ENCODE results near the gene TOP2B. TPM values are rescaled to one million over a fixed set of nuclear protein-coding genes. Genes with fewer than 3 reads are reported as not detected.

Gene TOP2B
- polyA plus RNA-seq, 2 donors = 28.5 to 47.1 TPM

DNA sequence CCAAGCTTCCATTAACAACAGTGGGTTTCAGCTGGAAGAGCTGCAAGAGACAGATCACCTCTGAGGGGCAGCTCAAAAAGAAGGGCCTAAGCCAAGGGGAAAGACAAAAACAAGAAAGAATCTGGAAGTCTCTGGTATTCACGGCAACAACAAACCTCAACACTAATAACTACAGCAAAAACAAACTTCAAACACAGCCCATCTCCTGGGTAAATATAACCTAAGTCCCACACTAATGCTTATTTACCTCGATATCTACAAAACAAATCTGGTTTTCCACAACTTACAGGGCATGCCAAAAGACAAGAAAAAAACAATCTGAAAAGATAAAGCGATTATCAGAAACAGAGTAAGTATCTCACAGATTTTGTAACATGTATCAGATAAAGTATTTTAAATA lies 29.7 kb downstream of the TOP2B start:
- no peaks in the 10 kb centered on the region for H3K9me3 ChIP-seq (ENCODE audit: control insufficient read depth in 2 of 2, insufficient read depth in 1 of 2, low read depth in 1 of 2, low read length in 1 of 2)
- no peak overlapping the region for H3K27ac ChIP-seq (ENCODE audit: low read depth in 2 of 2, low read length in 1 of 2)
- 81 to 87% methylated on average over 3 of the region's 3 CpGs for WGBS, 2 donors
- no peaks in the 10 kb centered on the region for H3K4me1 ChIP-seq (ENCODE audit: control insufficient read depth in 2 of 2, insufficient read depth in 2 of 2, low read length in 1 of 2)
- no peak overlapping the region for H3K4me3 ChIP-seq (ENCODE audit: low read depth in 1 of 2, low read length in 2 of 2)
- H3K27me3 ChIP-seq (ENCODE audit: control insufficient read depth in 1 of 2, insufficient read depth in 2 of 2, low read length in 2 of 2) = no peaks in the 10 kb centered on the region
- peaks cover 0 to 5% of the 10 kb centered on the region in 2 donors for H3K36me3 ChIP-seq (ENCODE audit: control insufficient read depth in 2 of 2, insufficient read depth in 2 of 2, low read length in 1 of 2)

DNA sequence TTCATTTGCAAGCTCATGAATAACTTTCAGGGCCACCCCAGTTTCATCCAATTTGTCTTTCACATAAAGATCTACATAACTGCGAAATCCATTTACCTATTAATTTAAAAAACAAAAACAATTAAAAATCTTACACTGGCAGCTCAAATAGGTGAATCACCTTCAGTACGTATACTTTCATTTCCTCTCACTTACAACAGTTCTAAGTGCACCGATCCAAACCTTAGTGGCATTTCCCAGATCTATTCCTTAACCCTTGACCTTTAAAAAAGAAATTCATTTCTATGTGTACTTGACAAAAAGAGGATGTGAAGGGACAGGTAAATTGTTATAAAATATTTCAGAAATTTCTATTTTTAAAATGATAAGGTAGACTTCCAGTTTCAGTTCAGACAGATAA lies 30.8 kb downstream of the TOP2B start:
- no peaks in the 10 kb centered on the region for H3K9me3 ChIP-seq (ENCODE audit: control insufficient read depth in 2 of 2, insufficient read depth in 1 of 2, low read depth in 1 of 2, low read length in 1 of 2)
- WGBS, 2 donors = 89 to 90% methylated on average over 3 of the region's 3 CpGs
- no peaks in the 10 kb centered on the region for H3K27me3 ChIP-seq (ENCODE audit: control insufficient read depth in 1 of 2, insufficient read depth in 2 of 2, low read length in 2 of 2)
- H3K36me3 ChIP-seq (ENCODE audit: control insufficient read depth in 2 of 2, insufficient read depth in 2 of 2, low read length in 1 of 2) = peaks cover 0 to 5% of the 10 kb centered on the region in 2 donors
- H3K4me3 ChIP-seq (ENCODE audit: low read depth in 1 of 2, low read length in 2 of 2) = no peak overlapping the region
- H3K4me1 ChIP-seq (ENCODE audit: control insufficient read depth in 2 of 2, insufficient read depth in 2 of 2, low read length in 1 of 2) = no peaks in the 10 kb centered on the region
- H3K27ac ChIP-seq (ENCODE audit: low read depth in 2 of 2, low read length in 1 of 2) = no peak overlapping the region

DNA sequence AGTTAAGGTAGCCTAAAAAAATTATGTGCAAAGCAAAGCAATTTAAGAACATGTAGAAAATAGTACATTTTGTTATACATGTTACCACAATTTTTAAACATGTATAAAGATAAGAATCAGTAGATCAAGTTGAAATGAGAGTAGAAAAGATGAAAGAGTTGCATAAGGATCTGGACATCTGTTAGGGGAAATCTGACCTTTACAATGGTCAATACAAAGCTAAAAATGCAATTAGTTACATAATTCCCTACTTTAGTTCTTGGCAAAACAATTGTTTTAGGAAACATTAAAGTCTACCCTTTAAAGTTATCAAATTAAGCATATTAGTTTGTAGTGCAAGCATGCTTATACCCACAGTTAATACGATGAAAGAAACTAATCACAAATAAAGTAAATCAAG lies 32.7 kb downstream of the TOP2B start:
- Histone ChIP-seq H3K4me3 (ENCODE audit: low read depth in 1 of 2, low read length in 2 of 2) (no peak overlapping the region), H3K9me3 (ENCODE audit: control insufficient read depth in 2 of 2, insufficient read depth in 1 of 2, low read depth in 1 of 2, low read length in 1 of 2) (no peaks in the 10 kb centered on the region), H3K27me3 (ENCODE audit: control insufficient read depth in 1 of 2, insufficient read depth in 2 of 2, low read length in 2 of 2) (no peaks in the 10 kb centered on the region), H3K36me3 (ENCODE audit: control insufficient read depth in 2 of 2, insufficient read depth in 2 of 2, low read length in 1 of 2) (peaks cover 3 to 5% of the 10 kb centered on the region in 2 donors), H3K4me1 (ENCODE audit: control insufficient read depth in 2 of 2, insufficient read depth in 2 of 2, low read length in 1 of 2) (no peaks in the 10 kb centered on the region), H3K27ac (ENCODE audit: low read depth in 2 of 2, low read length in 1 of 2) (no peak overlapping the region)
- WGBS, 2 donors = 91 to 97% methylated on average over 1 of the region's 1 CpG

DNA sequence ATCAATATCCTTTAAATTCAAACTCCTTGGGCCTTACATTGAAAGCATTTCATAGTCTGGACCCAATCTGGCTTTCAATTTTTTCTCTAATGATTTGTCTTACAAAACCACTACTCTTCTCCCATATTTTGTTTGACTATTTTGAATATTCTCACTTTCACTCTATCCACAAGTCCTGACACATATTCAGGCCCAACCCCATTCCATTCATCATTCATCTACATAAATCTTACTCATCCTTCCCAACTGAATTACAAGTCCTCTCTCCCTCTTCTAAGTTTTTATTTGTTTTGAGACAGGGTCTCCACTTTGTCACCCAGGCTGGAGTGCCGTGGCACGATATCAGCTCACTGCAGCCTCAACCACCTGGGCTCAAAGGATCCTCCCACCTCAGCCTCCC lies 43.6 kb downstream of the TOP2B start:
- no peaks in the 10 kb centered on the region for H3K9me3 ChIP-seq (ENCODE audit: control insufficient read depth in 2 of 2, insufficient read depth in 1 of 2, low read depth in 1 of 2, low read length in 1 of 2)
- no peaks in the 10 kb centered on the region for H3K27me3 ChIP-seq (ENCODE audit: control insufficient read depth in 1 of 2, insufficient read depth in 2 of 2, low read length in 2 of 2)
- no peak overlapping the region for H3K4me3 ChIP-seq (ENCODE audit: low read depth in 1 of 2, low read length in 2 of 2)
- WGBS, 2 donors = 94 to 96% methylated on average over 2 of the region's 2 CpGs
- H3K4me1 ChIP-seq (ENCODE audit: control insufficient read depth in 2 of 2, insufficient read depth in 2 of 2, low read length in 1 of 2) = no peaks in the 10 kb centered on the region
- H3K27ac ChIP-seq (ENCODE audit: low read depth in 2 of 2, low read length in 1 of 2) = no peak overlapping the region
- H3K36me3 ChIP-seq (ENCODE audit: control insufficient read depth in 2 of 2, insufficient read depth in 2 of 2, low read length in 1 of 2) = peaks cover 3 to 4% of the 10 kb centered on the region in 2 donors

DNA sequence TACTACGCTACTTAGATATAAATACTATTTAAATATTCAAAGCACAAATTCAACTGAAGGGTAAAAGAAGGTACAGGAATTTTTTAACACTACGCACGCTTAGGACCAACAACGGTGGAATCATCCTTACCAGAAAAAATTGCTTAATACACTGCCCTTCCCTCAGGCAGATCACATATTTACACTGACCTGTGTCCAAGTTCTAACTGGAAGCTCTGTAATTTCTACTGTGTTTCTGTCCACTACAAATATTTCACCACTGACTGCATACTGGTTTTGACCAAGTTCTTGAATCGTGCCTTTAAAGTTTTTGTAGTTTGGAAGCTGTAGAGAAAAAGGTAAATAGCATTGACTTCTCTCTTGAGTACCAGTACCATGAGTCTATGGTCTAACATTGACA lies 44.2 kb downstream of the TOP2B start:
- no peaks in the 10 kb centered on the region for H3K9me3 ChIP-seq (ENCODE audit: control insufficient read depth in 2 of 2, insufficient read depth in 1 of 2, low read depth in 1 of 2, low read length in 1 of 2)
- no peak overlapping the region for H3K27ac ChIP-seq (ENCODE audit: low read depth in 2 of 2, low read length in 1 of 2)
- H3K4me3 ChIP-seq (ENCODE audit: low read depth in 1 of 2, low read length in 2 of 2) = no peak overlapping the region
- H3K4me1 ChIP-seq (ENCODE audit: control insufficient read depth in 2 of 2, insufficient read depth in 2 of 2, low read length in 1 of 2) = no peaks in the 10 kb centered on the region
- 95 to 97% methylated on average over 5 of the region's 5 CpGs for WGBS, 2 donors
- H3K27me3 ChIP-seq (ENCODE audit: control insufficient read depth in 1 of 2, insufficient read depth in 2 of 2, low read length in 2 of 2) = no peaks in the 10 kb centered on the region
- H3K36me3 ChIP-seq (ENCODE audit: control insufficient read depth in 2 of 2, insufficient read depth in 2 of 2, low read length in 1 of 2) = peaks cover 3 to 4% of the 10 kb centered on the region in 2 donors

DNA sequence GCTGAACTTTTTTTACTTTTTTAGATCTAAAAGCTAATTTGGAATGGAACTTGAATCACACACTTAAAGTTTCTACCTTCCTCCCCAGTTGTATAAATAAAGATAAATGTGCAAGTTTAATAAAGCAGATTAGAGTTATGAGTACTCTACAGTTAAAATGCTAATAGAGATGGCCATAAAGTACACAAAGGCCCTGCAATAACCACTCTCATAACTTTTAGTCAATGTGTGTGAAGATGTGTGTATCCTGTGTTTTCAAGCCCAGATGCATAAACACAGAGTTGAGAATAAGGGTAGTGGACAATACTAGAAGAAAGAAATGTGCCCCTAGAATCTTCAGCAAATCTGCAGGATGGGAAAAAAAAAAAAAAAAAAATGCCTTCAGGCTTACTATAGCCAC lies 45.3 kb downstream of the TOP2B start:
- H3K4me1 ChIP-seq (ENCODE audit: control insufficient read depth in 2 of 2, insufficient read depth in 2 of 2, low read length in 1 of 2) = no peaks in the 10 kb centered on the region
- no peak overlapping the region for H3K27ac ChIP-seq (ENCODE audit: low read depth in 2 of 2, low read length in 1 of 2)
- H3K27me3 ChIP-seq (ENCODE audit: control insufficient read depth in 1 of 2, insufficient read depth in 2 of 2, low read length in 2 of 2) = no peaks in the 10 kb centered on the region
- H3K9me3 ChIP-seq (ENCODE audit: control insufficient read depth in 2 of 2, insufficient read depth in 1 of 2, low read depth in 1 of 2, low read length in 1 of 2) = no peaks in the 10 kb centered on the region
- H3K36me3 ChIP-seq (ENCODE audit: control insufficient read depth in 2 of 2, insufficient read depth in 2 of 2, low read length in 1 of 2) = peaks cover 3 to 4% of the 10 kb centered on the region in 2 donors
- no peak overlapping the region for H3K4me3 ChIP-seq (ENCODE audit: low read depth in 1 of 2, low read length in 2 of 2)

DNA sequence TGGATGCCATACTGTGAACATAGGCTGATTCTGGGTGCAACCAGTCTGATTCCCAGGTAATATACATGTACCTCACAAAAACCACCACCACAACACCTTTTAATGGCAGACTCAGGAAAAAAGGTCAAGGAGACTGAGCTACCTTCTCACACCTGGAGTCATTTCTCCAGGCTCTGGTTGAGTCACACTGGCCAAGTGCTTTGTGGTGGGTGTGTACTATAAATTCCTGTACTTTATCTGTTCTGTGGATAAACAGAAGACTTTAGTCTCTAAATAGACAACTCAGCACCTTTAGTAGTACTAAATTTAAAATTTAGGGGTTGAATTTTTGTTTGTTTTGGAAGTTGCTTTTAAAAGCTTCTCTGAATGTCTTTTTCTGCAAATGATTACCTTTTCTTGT lies 46.7 kb downstream of the TOP2B start:
- H3K9me3 ChIP-seq (ENCODE audit: control insufficient read depth in 2 of 2, insufficient read depth in 1 of 2, low read depth in 1 of 2, low read length in 1 of 2) = no peaks in the 10 kb centered on the region
- H3K4me3 ChIP-seq (ENCODE audit: low read depth in 1 of 2, low read length in 2 of 2) = no peak overlapping the region
- peaks cover 3 to 4% of the 10 kb centered on the region in 2 donors for H3K36me3 ChIP-seq (ENCODE audit: control insufficient read depth in 2 of 2, insufficient read depth in 2 of 2, low read length in 1 of 2)
- no peaks in the 10 kb centered on the region for H3K4me1 ChIP-seq (ENCODE audit: control insufficient read depth in 2 of 2, insufficient read depth in 2 of 2, low read length in 1 of 2)
- no peak overlapping the region for H3K27ac ChIP-seq (ENCODE audit: low read depth in 2 of 2, low read length in 1 of 2)
- no peaks in the 10 kb centered on the region for H3K27me3 ChIP-seq (ENCODE audit: control insufficient read depth in 1 of 2, insufficient read depth in 2 of 2, low read length in 2 of 2)

DNA sequence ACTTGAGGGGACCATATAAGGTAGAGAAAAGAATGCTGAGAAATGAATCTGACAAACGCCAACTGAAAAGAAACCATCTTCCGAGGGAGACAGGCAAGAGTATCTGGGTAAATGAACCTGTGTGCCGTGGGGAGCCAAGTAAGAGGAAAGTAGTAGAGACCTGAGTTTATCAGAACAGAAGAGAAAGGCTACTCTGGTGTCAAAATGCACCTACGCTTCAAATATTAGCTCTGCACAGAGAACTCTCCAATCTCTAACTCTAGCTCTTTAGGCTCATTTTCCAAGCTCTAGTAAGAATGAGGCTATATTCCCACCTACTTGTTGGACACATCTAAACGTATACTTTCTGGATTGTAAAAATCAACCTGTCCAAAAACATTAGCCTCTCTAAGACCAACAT lies 53.5 kb downstream of the TOP2B start:
- Histone ChIP-seq H3K4me1 (ENCODE audit: control insufficient read depth in 2 of 2, insufficient read depth in 2 of 2, low read length in 1 of 2) (no peaks in the 10 kb centered on the region), H3K27ac (ENCODE audit: low read depth in 2 of 2, low read length in 1 of 2) (no peak overlapping the region), H3K36me3 (ENCODE audit: control insufficient read depth in 2 of 2, insufficient read depth in 2 of 2, low read length in 1 of 2) (peaks cover 0 to 6% of the 10 kb centered on the region in 2 donors), H3K4me3 (ENCODE audit: low read depth in 1 of 2, low read length in 2 of 2) (no peak overlapping the region), H3K27me3 (ENCODE audit: control insufficient read depth in 1 of 2, insufficient read depth in 2 of 2, low read length in 2 of 2) (no peaks in the 10 kb centered on the region), H3K9me3 (ENCODE audit: control insufficient read depth in 2 of 2, insufficient read depth in 1 of 2, low read depth in 1 of 2, low read length in 1 of 2) (no peaks in the 10 kb centered on the region)
- 94 to 96% methylated on average over 5 of the region's 5 CpGs for WGBS, 2 donors

DNA sequence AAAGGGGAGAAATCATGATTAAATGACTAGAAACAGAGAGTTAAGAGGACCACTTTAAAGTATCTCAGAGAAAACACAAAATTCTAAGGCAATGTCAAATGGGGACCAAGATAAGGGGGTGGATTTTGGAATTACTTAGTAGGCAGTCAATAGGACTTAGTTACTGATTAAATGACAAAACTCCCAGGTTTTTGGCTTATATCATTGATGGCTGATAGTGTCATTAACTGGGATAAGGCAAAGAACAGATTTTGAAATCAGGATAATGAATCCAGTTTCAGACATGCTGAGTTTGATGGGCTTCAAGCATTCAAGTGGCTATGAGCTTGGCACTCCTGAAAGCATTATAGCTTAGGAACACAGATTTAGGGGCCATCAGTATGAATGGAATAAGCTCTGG lies 53.9 kb downstream of the TOP2B start:
- Histone ChIP-seq H3K27me3 (ENCODE audit: control insufficient read depth in 1 of 2, insufficient read depth in 2 of 2, low read length in 2 of 2) (no peaks in the 10 kb centered on the region), H3K27ac (ENCODE audit: low read depth in 2 of 2, low read length in 1 of 2) (no peak overlapping the region), H3K4me1 (ENCODE audit: control insufficient read depth in 2 of 2, insufficient read depth in 2 of 2, low read length in 1 of 2) (no peaks in the 10 kb centered on the region), H3K4me3 (ENCODE audit: low read depth in 1 of 2, low read length in 2 of 2) (no peak overlapping the region), H3K36me3 (ENCODE audit: control insufficient read depth in 2 of 2, insufficient read depth in 2 of 2, low read length in 1 of 2) (peaks cover 0 to 6% of the 10 kb centered on the region in 2 donors), H3K9me3 (ENCODE audit: control insufficient read depth in 2 of 2, insufficient read depth in 1 of 2, low read depth in 1 of 2, low read length in 1 of 2) (no peaks in the 10 kb centered on the region)

DNA sequence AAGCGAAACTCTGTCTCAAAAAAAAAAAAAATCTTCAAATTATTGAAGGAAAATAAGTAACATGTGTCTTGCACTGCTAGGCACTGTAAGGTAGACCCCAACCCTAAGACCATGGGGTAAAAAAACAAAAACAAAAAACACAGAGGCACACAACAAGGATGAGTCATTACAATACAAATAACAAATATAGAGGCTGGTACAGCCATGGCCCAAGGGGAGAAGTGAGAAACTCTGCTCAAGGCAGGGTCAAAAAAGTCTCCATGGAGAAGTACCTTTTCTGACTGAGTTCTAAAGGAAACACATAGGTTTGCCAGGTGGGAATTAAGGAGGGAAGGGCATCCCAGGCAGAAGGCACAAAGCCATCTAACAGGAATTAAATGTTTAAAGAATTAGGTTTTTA lies 54.5 kb downstream of the TOP2B start:
- no peak overlapping the region for H3K4me3 ChIP-seq (ENCODE audit: low read depth in 1 of 2, low read length in 2 of 2)
- no peaks in the 10 kb centered on the region for H3K27me3 ChIP-seq (ENCODE audit: control insufficient read depth in 1 of 2, insufficient read depth in 2 of 2, low read length in 2 of 2)
- 98 to 100% methylated on average over 1 of the region's 1 CpG for WGBS, 2 donors
- H3K9me3 ChIP-seq (ENCODE audit: control insufficient read depth in 2 of 2, insufficient read depth in 1 of 2, low read depth in 1 of 2, low read length in 1 of 2) = no peaks in the 10 kb centered on the region
- no peak overlapping the region for H3K27ac ChIP-seq (ENCODE audit: low read depth in 2 of 2, low read length in 1 of 2)
- peaks cover 0 to 6% of the 10 kb centered on the region in 2 donors for H3K36me3 ChIP-seq (ENCODE audit: control insufficient read depth in 2 of 2, insufficient read depth in 2 of 2, low read length in 1 of 2)
- H3K4me1 ChIP-seq (ENCODE audit: control insufficient read depth in 2 of 2, insufficient read depth in 2 of 2, low read length in 1 of 2) = no peaks in the 10 kb centered on the region

All from esophagus (tissue), 2 donors.